NCI-H1694 (cell line): Measurements from ENCODE around the gene TSC22D1.

Experiments
- DNase-seq: peaks from one replicate; lab custom pipeline; 2025; lab: John Stamatoyannopoulos, UW

The TSC22D1 gene

DNA sequence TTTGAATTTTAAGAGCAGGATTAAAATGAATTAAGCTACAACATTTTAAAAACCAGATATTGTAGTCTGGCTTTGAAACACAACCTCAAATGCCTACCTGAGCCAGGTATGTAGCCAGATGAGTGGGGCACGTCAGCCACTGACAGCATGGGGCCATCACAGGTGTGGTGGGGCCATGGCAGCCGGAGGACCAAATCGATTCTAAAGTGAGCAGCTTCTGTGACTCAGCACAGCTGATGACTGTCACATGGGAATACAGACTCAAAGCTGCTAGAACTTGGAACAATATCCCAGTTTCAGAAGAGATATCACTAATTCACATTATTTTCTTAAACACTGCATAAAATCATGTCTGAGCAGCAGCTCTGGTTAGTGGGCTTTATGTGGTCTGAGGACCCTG lies 149.7 kb downstream of the TSC22D1 start:
- no peak for DNase-seq

DNA sequence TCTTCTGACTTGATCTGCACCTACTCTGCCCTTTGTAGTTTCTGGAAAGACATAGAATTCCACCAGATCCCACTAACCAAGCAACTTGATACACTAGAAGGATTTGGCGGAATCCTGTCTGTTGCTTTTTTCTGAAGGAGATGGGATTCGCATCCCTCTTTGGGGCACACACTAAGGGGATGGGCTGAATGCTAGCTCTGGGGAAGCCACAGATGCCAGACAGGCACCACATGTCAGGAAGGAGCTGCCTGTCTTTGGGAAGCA lies 150.4 kb downstream of the TSC22D1 start:
- DNase-seq = no peak

GRCh38 chr13:44425041-44425814 lies 150.9 kb downstream of the TSC22D1 start:
- no peak for DNase-seq

- DNase-seq = no peak
These were observed 152.3 kb downstream of the TSC22D1 start for GRCh38 chr13:44423824-44424223.

DNA sequence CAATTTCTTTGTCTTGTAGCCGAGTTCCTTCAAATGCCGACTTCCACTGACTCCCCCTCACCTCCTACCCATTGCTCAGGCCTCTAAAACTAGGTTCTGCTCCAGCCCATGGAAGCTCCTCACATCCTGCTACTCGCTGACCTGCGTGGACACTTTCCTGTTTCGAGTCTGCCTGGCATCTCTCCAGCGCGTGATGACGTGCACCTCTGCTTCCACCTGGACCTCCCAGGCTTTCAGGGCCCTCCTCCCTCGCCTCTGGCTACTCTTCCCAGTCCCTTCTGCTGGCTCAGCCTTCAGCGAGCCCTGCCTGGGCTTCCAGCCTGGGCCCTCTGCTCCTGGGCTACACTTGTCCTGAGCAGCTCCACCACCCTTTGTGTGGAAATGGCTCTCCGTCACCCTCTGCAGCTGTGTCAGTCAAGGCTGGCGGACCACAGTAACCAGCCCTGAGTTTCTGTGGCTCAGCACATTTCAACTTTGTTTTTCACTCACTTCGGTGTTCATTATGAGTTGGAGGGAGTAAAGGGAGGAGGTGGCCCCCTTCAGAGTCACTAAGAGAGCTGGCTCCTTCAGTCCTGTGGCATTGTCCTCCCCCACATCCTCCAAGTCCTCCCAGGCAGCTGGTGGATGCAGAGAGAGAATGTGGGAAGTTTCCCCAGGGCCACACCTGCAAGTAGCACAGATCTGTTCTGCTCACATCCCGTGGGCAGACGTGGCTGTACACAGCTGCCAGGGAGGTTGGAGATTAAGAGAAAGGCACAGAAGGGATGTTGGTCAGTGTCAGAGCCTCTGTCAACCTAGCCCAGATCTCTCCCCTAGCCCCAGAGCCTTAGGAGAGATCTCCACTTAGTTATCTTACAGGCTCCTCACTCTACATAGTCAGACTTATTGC lies 153.1 kb downstream of the TSC22D1 start:
- DNase-seq = no peak

- DNase-seq = no peak
These were observed 154.1 kb downstream of the TSC22D1 start for GRCh38 chr13:44421853-44422525.

DNA sequence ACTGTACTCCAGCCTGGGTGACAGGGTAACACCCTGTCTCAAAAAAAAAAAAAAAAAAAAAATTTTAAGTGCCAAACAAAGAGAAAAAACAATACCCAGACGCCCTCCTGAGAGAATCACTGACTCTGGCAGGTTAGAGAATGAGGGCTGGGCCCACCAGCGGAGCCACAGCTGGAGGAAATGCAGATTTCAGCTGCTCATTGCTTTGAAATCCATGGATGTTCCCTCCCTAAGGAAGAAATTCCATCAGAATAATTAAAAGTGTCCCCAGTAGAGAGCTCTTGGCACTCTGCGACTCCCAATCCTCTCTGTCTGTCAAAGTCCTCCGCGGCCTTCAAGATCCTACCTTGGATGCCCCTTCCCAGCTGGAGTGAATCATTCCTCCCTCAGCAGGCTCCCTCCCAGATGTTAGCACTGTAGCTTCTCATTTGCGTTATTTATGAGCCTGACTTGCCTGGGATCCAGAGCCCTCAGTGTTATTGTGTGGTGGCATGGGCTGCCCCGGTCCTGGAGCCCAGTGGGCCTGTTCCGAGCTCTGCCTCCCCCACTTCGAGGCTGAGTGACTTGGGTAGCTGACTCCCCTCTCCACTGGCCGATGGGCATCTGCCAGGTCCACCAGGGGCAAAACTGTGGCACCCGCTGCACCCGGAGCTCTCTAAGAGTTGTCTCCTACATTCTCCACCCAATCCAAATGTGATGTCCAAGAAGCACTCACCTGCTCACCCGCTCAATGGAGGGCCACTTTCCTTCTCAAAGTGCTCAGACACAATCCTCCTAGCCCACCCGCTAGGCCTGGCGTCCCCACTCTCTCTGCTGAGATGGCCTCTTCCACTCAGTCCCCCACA lies 155.5 kb downstream of the TSC22D1 start:
- no peak for DNase-seq

DNA sequence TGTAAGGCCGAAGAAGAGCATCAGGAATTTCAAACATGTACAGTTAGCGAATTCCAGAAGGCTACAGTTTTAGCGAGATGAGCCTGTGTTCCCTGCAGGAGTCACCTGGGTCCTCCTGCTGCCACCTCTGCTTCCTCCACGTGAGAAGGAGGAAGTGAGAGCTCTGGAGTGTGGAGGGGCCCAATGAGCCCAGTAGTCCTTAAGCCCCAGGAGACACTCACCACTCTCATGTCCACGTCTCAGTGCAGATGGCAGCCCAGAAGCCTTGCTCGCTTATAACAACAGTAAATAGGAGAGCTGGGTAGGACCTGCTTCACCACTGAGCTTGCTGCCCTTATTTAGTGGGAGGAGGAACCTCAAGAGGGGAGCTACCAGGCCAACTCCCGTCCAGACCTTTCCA lies 158.3 kb downstream of the TSC22D1 start:
- no peak for DNase-seq

- DNase-seq = no peak
These were observed 158.7 kb downstream of the TSC22D1 start for GRCh38 chr13:44417446-44417845.

DNA sequence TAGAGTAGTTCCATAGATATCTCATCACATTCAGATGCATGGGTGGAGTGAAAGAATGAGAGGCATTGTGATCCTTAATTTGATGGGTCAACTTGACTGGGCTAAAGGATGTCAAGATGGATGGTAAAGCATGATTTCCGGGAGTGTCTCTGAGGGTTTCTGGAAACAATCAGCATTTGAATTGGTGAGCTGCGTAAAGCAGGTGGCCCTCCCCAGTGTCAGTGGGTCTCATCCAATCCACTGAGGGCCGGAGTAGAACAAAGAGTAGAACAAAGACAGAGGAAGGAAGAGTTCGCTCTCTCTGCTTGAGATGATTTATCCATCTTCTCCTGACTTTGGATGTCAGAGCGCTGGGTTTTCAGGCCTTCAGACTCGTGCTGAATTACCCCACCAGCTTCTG lies 159.4 kb downstream of the TSC22D1 start:
- no peak for DNase-seq

GRCh38 chr13:44416301-44416700 lies 159.8 kb downstream of the TSC22D1 start:
- DNase-seq = no peak

DNA sequence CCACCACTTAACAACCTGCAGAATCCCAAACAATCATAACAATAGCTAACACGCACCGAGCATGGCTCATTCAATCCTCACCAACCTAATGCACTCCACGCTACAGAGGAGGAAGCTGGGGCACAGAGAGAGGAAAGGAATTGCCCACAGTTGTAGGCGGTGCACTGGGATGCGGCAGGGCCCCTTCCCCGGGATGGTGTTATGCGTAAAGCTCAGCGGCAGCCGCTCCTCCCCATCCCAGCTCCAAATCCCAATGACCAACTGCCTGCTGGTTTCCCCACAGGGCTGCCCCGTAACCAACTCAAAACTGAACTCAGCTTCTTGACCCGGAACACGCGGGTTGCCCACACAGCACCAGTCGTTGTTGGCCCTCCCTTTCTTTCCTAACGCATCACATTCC lies 160.3 kb downstream of the TSC22D1 start:
- no peak for DNase-seq

- no peak for DNase-seq
These were observed 161.4 kb downstream of the TSC22D1 start for GRCh38 chr13:44414716-44415115.

DNA sequence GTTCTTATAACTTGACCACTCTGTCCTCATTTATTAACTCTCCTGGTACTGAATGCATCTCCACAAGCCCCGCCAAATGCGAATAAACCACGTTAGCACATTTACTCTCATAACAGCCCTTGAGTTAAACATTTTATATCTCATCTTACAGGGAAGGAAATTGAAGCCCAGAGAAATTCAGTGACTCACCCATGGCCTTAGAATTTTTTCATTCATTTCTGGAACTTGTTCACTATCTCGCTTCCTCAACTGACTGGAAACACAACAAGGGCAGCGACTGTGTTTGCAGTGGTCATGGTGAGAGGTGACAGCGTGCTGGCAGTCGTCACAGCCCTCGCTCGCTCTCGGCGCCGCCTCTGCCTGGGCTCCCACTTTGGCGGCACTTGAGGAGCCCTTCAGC lies 163.0 kb downstream of the TSC22D1 start:
- no peak for DNase-seq

GRCh38 chr13:44412346-44412935 lies 163.7 kb downstream of the TSC22D1 start:
- DNase-seq = no peak

GRCh38 chr13:44411841-44412240 lies 164.3 kb downstream of the TSC22D1 start:
- no peak for DNase-seq

DNA sequence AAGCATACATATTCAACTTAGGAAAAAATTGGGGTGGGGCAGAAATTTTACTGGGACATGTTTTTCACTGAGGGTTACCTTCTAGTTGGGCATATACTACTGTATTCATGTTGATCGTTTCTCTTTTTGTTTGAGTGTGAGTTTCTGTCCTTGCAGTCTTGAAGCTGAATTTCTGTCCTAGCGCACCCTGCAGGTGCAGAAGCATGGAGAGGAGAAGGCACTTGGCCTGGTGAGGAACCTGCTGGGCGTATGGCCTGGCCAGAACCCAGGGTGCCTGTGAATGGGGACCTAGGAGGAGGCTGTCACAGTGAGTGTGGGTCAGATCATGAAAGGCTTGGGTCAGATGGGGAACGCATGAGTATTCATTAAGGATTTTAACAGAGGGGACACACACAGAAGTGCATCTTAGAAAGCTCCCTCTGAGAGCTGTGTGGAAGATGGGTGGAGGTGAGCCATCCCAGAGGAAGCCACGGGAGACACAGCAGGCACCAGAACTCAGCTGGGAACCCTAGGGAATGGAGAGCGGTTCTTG lies 165.7 kb downstream of the TSC22D1 start:
- DNase-seq = no peak

DNA sequence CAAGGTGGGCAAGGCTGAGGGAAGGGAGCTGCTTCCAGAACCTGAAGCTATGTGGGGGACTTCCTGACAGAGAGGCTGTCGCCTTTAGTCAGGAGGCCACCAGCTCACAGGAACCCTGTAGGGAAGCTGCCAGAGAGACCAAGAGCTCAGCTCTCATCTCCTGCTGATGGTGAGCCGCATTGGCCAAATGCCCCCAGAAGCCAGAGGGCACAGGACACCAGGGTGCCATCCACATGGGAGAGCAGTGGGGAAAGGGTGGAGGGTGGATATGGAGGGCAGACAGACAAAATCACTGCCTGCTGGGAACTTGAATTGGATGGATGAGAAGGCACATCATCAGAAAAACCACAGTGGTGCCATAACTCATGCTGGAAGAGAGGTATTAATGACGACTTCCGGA lies 166.5 kb downstream of the TSC22D1 start:
- no peak for DNase-seq

DNA sequence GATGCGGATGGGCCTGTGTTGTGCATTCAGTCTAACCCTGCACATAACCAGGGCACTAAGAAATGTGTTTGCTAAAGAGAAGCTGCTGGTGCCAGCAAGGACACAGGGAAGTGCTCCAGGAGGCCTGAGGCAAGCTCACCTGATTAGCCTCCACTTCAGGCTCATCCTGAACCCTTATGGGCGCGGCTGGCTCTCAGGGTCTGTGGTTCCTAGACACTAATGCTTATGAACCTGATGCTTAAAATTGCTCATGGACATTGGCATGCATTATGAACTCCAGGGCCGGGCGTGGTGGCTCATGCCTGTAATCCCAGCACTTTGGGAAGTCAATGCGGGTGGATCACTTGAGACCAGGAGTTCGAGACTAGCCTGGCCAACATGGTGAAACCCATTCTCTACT lies 168.2 kb downstream of the TSC22D1 start:
- DNase-seq = no peak

GRCh38 chr13:44407379-44407778 lies 168.8 kb downstream of the TSC22D1 start:
- no peak for DNase-seq

DNA sequence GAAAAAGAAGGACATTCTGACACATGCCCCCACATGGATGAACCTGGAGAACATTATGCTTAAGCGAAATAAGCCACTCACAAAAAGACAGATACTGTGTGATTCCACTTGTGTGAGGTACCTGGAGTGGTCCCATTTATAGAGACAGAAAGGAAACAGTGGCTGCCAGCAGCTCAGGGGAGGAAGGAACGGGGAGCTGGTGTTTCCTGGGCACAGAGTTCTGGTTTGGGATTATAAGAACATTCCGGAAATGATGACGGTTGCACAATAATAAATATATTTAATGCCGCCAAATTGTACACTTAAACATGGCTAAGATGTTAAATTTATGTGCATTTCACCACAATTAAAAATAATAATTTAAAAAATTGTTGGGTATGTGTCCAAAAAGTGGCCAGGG lies 169.5 kb downstream of the TSC22D1 start:
- DNase-seq = no peak
